SK-N-SH (cell line): ENCODE results near the gene DLG2. TPM values are rescaled to one million over a fixed set of nuclear protein-coding genes. Genes with fewer than 3 reads are reported as not detected.

Experiments
- CTCF ChIA-PET: fragments of 300-600, 350-600 bp; formaldehyde crosslinking; extraction: SDS; loops from one replicate; lab custom pipeline; 2021; lab: Yijun Ruan, JAX
- POLR2A ChIA-PET: fragments of 350-600 bp; sonication (Branson Sonifier 250); formaldehyde crosslinking; extraction: SDS; loops from one replicate; lab custom pipeline; 2020; ENCODE audit warnings: antibody characterized with exemption, inconsistent platforms; lab: Yijun Ruan, JAX
- DNase-seq: peaks from one replicate; pipeline ENCODE4 v3.0.0; 2012
- H2AFZ ChIP-seq: fragments of 200-600 bp; sonication (generic); 2 replicates; pipeline ENCODE4 v1.8.1; 2016; ENCODE audit warnings: antibody characterized with exemption, mild to moderate bottlenecking, low read depth
- H3F3A ChIP-seq: fragments of 200-600 bp; sonication (generic); replicated peaks from 2 replicates; pipeline ENCODE3; 2016; ENCODE audit warnings: antibody characterized with exemption, mild to moderate bottlenecking; ENCODE audit not compliant: insufficient read depth
- H3K27ac ChIP-seq, 2 experiments: fragments of 200-500 bp in 1 of 2; fragments of 200-600 bp in 1 of 2; sonication (Bioruptor generic) in 1 of 2; sonication (generic), shearing (Covaris generic) in 1 of 2; 2 replicates each; pipeline versions ENCODE4 v1.5.1 to v1.6.1; 2014 to 2016; ENCODE audit warnings: low read depth in 2 of 2, inconsistent platforms in 1 of 2, low read length in 1 of 2, mild to moderate bottlenecking in 1 of 2, mixed read lengths in 1 of 2
- H3K27me3 ChIP-seq: fragments of 200-600 bp; sonication (generic), shearing (Covaris generic); 2 replicates; pipeline ENCODE4 v1.6.1; 2016; ENCODE audit warnings: mixed run types; ENCODE audit not compliant: insufficient read depth
- H3K36me3 ChIP-seq, 2 experiments: fragments of 200-500 bp in 1 of 2; fragments of 200-600 bp in 1 of 2; sonication (Bioruptor generic) in 1 of 2; sonication (generic) in 1 of 2; replicated peaks in 1 of 2; 2 replicates each; pipeline versions ENCODE3 to v1.5.1; 2014 to 2016; ENCODE audit warnings: low read length in 1 of 2, mild to moderate bottlenecking in 1 of 2; ENCODE audit not compliant: insufficient read depth in 2 of 2, control insufficient read depth in 1 of 2
- H3K4me1 ChIP-seq, 2 experiments: fragments of 200-500 bp in 1 of 2; fragments of 200-600 bp in 1 of 2; sonication (Bioruptor generic) in 1 of 2; sonication (generic), shearing (Covaris generic) in 1 of 2; 2 replicates each; pipeline versions ENCODE4 v1.5.1 to v1.6.1; 2014 to 2016; ENCODE audit warnings: low read depth in 1 of 2, low read length in 1 of 2, mixed run types in 1 of 2; ENCODE audit not compliant: insufficient read depth in 2 of 2, control insufficient read depth in 1 of 2
- H3K4me2 ChIP-seq: fragments of 200-600 bp; sonication (generic), shearing (Covaris generic); 2 replicates; pipeline ENCODE4 v1.6.1; 2017; ENCODE audit warnings: mixed run types
- H3K4me3 ChIP-seq, 2 experiments: fragments of 200-500 bp in 1 of 2; fragments of 200-600 bp in 1 of 2; sonication (Bioruptor generic) in 1 of 2; sonication (generic), shearing (Covaris generic) in 1 of 2; 2 replicates each; pipeline versions ENCODE4 v1.5.1 to v1.8.1; 2014 to 2016; ENCODE audit warnings: low read depth in 2 of 2, inconsistent platforms in 1 of 2, low read length in 1 of 2, mild to moderate bottlenecking in 1 of 2, mixed read lengths in 1 of 2, moderate library complexity in 1 of 2
- H3K79me2 ChIP-seq: fragments of 200-600 bp; sonication (generic); 2 replicates; pipeline ENCODE4 v1.8.1; 2017; ENCODE audit warnings: mild to moderate bottlenecking; ENCODE audit not compliant: insufficient read depth
- H3K9ac ChIP-seq: fragments of 200-600 bp; sonication (generic); 2 replicates; pipeline ENCODE4 v1.6.1; 2017; ENCODE audit warnings: mixed run types
- H3K9me2 ChIP-seq: fragments of 200-600 bp; sonication (generic); 2 replicates; pipeline ENCODE4 v1.6.1; 2017; ENCODE audit warnings: mixed run types
- H3K9me3 ChIP-seq: fragments of 200-600 bp; sonication (generic); 2 replicates; pipeline ENCODE4 v1.6.1; 2017; ENCODE audit warnings: mixed run types, mild to moderate bottlenecking, moderate library complexity
- H4K20me1 ChIP-seq: fragments of 200-600 bp; sonication (generic); 2 replicates; pipeline ENCODE4 v1.6.1; 2017; ENCODE audit warnings: mild to moderate bottlenecking, mixed run types; ENCODE audit not compliant: insufficient read depth
- FOSL2 ChIP-seq: IDR thresholded peaks from 2 replicates; pipeline ENCODE4 v1.4.0; 2012; ENCODE audit warnings: low read depth, mild to moderate bottlenecking, moderate library complexity, borderline replicate concordance
- FOXM1 ChIP-seq: IDR thresholded peaks from 2 replicates; pipeline ENCODE4 v1.4.0; 2012; ENCODE audit warnings: low read depth, mild to moderate bottlenecking
- GABPA ChIP-seq: IDR thresholded peaks from 2 replicates; pipeline ENCODE4 v1.4.0; 2012; ENCODE audit warnings: low read depth, mild to moderate bottlenecking
- GATA2 ChIP-seq: sonication (generic); formaldehyde crosslinking; IDR thresholded peaks from 2 replicates; pipeline ENCODE4 v1.5.0; 2020; ENCODE audit warnings: mild to moderate bottlenecking, missing genetic modification reagents
- JUND ChIP-seq: IDR thresholded peaks from 2 replicates; pipeline ENCODE4 v1.4.0; 2012
- MXI1 ChIP-seq: IDR thresholded peaks from 2 replicates; pipeline ENCODE4 v1.6.1; 2012; ENCODE audit warnings: mild to moderate bottlenecking, low read depth, low read length, improper control_type of control experiment
- NRF1 ChIP-seq: IDR thresholded peaks from 2 replicates; pipeline ENCODE4 v1.6.1; 2012; ENCODE audit warnings: low read depth, mild to moderate bottlenecking, low read length
- TAF1 ChIP-seq: IDR thresholded peaks from 2 replicates; pipeline ENCODE4 v1.6.1; 2012; ENCODE audit warnings: low read depth, mild to moderate bottlenecking, low read length, moderate library complexity, borderline replicate concordance
- YY1 ChIP-seq: IDR thresholded peaks from 2 replicates; pipeline ENCODE4 v1.4.0; 2012; ENCODE audit warnings: low read depth, mild to moderate bottlenecking
- WGBS: methylation state at CpG from one replicate; pipeline ENCODE4 v1.1.6; 2017; ENCODE audit warnings: low lambda C conversion rate; 5-methylcytosine and 5-hydroxymethylcytosine counted together
- polyA plus RNA-seq, 3 experiments: library from polyadenylated mRNA; depleted of rRNA; stranded (reverse); fragments of >200 nt; gene quantifications; 2 replicates each; pipeline ENCODE4 v1.2.3, GENCODE V29; 2012
- TF ChIP-seq, protein P1 (sequence below): fragments of 150-350 bp; IDR thresholded peaks from 2 replicates; pipeline ENCODE4 v1.6.1; 2017; ENCODE audit warnings: antibody characterized with exemption, low read length, low read depth, borderline replicate concordance
- TF ChIP-seq, protein P2 (sequence below): IDR thresholded peaks from 2 replicates; pipeline ENCODE4 v1.4.0; 2012; ENCODE audit warnings: low read depth, borderline replicate concordance
- TF ChIP-seq, protein P3 (sequence below): IDR thresholded peaks from 2 replicates; pipeline ENCODE4 v1.6.1; 2012; ENCODE audit warnings: mild to moderate bottlenecking, low read depth, low read length, moderate library complexity
- TF ChIP-seq, protein P4 (sequence below): fragments of 150-350 bp; IDR thresholded peaks from 2 replicates; pipeline ENCODE4 v1.6.1; 2016; ENCODE audit warnings: mild to moderate bottlenecking, low read depth, low read length

Gene DLG2
- polyA plus RNA-seq, 1 of the 3 experiments (the other 2 are of a cell fraction) = 0.21 TPM

DNA sequence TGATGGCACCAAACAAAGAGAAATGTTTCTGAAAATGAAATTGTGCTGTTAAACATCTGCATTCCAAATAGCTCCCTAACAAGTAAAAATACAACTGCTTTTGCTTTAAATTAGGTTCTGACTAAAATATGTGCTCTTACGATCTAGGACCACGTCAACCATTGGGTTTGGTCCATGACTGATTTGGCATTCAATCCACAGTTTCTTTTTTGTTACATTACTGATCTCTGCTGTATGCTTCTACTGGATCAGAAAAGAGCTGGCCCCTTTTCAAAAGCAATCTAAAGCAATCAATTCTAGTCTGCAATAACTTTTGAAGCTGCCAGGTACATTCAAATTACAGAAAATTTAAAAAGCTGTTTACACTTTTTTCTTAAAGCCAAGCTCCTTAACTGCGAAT lies 1293.9 kb downstream of the DLG2 start:
- CTCF ChIA-PET = interaction anchor here (1.4 kb wide), 1 partner anchor 19 kb away, joined by 4 read pairs; no protein-coding TSS in a partner anchor
- Histone ChIP-seq H2AFZ (no peak overlapping the region), H3K9me3 (no peaks in the 10 kb centered on the region), H4K20me1 (no peaks in the 10 kb centered on the region), H3K79me2 (no peaks in the 10 kb centered on the region), H3K27ac (no peak overlapping the region), H3F3A (no peaks in the 10 kb centered on the region), H3K9me2 (no peaks in the 10 kb centered on the region), H3K4me2 (no peak overlapping the region), H3K4me3 (no peak overlapping the region), H3K4me1 (no peaks in the 10 kb centered on the region), H3K27me3 (no peaks in the 10 kb centered on the region), H3K9ac (no peak overlapping the region), H3K36me3 (no peaks in the 10 kb centered on the region)
- POLR2A ChIA-PET = no interaction called here
- 58% methylated on average over 3 of the region's 3 CpGs for WGBS
- TF ChIP-seq MXI1 (no peak), NRF1 (no peak), YY1 (no peak), TAF1 (no peak), FOSL2 (no peak), GATA2 (CRISPR knock-in tag) (no peak), JUND (no peak), FOXM1 (no peak), GABPA (no peak)
- TF ChIP-seq, protein P1, sequence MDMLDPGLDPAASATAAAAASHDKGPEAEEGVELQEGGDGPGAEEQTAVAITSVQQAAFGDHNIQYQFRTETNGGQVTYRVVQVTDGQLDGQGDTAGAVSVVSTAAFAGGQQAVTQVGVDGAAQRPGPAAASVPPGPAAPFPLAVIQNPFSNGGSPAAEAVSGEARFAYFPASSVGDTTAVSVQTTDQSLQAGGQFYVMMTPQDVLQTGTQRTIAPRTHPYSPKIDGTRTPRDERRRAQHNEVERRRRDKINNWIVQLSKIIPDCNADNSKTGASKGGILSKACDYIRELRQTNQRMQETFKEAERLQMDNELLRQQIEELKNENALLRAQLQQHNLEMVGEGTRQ = no peak
- TF ChIP-seq, protein P2, sequence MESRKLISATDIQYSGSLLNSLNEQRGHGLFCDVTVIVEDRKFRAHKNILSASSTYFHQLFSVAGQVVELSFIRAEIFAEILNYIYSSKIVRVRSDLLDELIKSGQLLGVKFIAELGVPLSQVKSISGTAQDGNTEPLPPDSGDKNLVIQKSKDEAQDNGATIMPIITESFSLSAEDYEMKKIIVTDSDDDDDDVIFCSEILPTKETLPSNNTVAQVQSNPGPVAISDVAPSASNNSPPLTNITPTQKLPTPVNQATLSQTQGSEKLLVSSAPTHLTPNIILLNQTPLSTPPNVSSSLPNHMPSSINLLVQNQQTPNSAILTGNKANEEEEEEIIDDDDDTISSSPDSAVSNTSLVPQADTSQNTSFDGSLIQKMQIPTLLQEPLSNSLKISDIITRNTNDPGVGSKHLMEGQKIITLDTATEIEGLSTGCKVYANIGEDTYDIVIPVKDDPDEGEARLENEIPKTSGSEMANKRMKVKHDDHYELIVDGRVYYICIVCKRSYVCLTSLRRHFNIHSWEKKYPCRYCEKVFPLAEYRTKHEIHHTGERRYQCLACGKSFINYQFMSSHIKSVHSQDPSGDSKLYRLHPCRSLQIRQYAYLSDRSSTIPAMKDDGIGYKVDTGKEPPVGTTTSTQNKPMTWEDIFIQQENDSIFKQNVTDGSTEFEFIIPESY = no peak
- TF ChIP-seq, protein P3, sequence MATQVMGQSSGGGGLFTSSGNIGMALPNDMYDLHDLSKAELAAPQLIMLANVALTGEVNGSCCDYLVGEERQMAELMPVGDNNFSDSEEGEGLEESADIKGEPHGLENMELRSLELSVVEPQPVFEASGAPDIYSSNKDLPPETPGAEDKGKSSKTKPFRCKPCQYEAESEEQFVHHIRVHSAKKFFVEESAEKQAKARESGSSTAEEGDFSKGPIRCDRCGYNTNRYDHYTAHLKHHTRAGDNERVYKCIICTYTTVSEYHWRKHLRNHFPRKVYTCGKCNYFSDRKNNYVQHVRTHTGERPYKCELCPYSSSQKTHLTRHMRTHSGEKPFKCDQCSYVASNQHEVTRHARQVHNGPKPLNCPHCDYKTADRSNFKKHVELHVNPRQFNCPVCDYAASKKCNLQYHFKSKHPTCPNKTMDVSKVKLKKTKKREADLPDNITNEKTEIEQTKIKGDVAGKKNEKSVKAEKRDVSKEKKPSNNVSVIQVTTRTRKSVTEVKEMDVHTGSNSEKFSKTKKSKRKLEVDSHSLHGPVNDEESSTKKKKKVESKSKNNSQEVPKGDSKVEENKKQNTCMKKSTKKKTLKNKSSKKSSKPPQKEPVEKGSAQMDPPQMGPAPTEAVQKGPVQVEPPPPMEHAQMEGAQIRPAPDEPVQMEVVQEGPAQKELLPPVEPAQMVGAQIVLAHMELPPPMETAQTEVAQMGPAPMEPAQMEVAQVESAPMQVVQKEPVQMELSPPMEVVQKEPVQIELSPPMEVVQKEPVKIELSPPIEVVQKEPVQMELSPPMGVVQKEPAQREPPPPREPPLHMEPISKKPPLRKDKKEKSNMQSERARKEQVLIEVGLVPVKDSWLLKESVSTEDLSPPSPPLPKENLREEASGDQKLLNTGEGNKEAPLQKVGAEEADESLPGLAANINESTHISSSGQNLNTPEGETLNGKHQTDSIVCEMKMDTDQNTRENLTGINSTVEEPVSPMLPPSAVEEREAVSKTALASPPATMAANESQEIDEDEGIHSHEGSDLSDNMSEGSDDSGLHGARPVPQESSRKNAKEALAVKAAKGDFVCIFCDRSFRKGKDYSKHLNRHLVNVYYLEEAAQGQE = no peak
- TF ChIP-seq, protein P4, sequence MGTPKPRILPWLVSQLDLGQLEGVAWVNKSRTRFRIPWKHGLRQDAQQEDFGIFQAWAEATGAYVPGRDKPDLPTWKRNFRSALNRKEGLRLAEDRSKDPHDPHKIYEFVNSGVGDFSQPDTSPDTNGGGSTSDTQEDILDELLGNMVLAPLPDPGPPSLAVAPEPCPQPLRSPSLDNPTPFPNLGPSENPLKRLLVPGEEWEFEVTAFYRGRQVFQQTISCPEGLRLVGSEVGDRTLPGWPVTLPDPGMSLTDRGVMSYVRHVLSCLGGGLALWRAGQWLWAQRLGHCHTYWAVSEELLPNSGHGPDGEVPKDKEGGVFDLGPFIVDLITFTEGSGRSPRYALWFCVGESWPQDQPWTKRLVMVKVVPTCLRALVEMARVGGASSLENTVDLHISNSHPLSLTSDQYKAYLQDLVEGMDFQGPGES = no peak
- DNase-seq = no peak
